Coronary artery (tissue), 2 donors: Measurements from ENCODE around the gene E2F3.
"Not testable (repeated sequence)": the region's sequence is repeated elsewhere in the genome, so short reads cannot be mapped to it uniquely, and the experiment has no call there.

ENCODE experiments used
- DNase-seq: peaks from one replicate; pipeline ENCODE4 v3.0.0-alpha.2; 2017; ENCODE audit warnings: low spot score
- H3K27ac ChIP-seq, 2 donors: fragments of 200-600 bp; sonication (generic); one replicate each; pipeline ENCODE4 v1.5.1; 2016 to 2019
- H3K4me3 ChIP-seq: fragments of 200-600 bp; sonication (generic); 2 replicates; pipeline ENCODE4 v1.5.1; 2016; ENCODE audit warnings: mild to moderate bottlenecking, moderate library complexity
- TF ChIP-seq, protein P1 (sequence below): fragments of 200-600 bp; sonication (generic); IDR thresholded peaks from one replicate; pipeline ENCODE4 v1.5.1; 2019; ENCODE audit warnings: antibody characterized with exemption

E2F3 gene

DNA sequence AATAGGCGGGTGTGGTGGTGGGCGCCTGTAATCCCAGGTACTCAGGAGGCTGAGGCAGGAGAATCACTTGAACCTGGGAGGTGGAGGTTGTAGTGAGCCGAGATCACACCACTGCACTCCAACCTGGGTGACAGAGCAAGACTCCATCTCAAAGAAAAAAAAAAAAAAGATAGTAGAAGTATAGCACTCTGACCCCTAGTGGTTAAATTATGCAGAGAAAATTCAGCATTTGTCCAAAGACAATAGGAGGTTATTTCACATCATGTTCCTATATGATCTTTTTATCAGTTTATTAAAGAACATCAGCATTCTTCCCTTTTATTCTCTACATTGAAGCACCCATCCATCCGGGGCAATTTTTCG, 127.4 kb downstream of the E2F3 start:
- DNase-seq, H3K27ac ChIP-seq, H3K4me3 ChIP-seq: not testable (repeated sequence)
- TF ChIP-seq, protein P1, sequence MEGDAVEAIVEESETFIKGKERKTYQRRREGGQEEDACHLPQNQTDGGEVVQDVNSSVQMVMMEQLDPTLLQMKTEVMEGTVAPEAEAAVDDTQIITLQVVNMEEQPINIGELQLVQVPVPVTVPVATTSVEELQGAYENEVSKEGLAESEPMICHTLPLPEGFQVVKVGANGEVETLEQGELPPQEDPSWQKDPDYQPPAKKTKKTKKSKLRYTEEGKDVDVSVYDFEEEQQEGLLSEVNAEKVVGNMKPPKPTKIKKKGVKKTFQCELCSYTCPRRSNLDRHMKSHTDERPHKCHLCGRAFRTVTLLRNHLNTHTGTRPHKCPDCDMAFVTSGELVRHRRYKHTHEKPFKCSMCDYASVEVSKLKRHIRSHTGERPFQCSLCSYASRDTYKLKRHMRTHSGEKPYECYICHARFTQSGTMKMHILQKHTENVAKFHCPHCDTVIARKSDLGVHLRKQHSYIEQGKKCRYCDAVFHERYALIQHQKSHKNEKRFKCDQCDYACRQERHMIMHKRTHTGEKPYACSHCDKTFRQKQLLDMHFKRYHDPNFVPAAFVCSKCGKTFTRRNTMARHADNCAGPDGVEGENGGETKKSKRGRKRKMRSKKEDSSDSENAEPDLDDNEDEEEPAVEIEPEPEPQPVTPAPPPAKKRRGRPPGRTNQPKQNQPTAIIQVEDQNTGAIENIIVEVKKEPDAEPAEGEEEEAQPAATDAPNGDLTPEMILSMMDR: peak; percentile 54

DNA sequence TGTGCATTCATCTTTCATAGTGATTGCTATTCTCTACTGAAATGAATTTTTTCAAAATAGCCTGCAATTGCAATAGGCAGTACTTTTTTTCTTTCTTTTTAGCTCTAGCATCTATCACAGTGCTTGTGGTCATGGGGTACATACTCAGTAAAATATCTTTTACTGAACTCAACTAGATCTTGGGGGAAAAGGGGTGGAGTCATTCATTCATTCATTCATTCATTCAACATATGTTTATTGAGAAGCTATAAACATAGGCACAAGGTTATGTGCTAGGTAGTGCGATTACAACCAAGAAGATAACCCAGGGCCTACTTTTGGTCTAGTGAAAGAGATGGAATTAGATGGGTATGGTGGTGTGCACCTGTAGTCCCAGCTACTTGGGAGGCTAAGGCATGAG, 131.2 kb downstream of the E2F3 start:
- DNase-seq: no peak
- TF ChIP-seq, protein P1: no peak

DNA sequence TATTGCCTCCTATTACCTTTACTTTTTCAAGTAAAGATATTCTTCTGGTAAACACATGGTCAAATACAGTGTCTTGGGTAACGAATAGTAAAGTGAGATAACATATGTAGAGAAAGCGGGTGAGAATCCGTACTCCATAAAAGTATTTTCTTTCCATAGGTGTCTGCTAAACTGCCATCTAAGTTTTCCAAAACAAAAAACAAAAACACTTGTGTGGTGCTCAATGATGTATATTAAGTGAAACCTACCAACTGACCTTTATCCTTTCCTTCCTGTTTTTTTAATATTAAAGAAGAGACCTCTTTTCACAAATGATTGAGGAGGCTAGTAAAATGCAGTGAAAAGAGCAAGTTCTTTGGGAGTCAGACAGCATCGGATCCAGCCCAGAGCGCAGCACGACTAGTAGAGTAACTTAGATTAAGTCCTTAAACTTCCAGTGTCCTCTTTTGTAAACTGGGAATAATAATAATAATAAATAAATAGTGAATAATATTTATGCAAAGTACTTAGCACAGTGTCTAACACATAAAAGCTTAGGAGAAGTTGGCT, 132.1 kb downstream of the E2F3 start:
- Histone ChIP-seq H3K4me3 (peak overlapping the region; percentile 86), H3K27ac (peak overlapping the region; percentile 83 to 90)
- TF ChIP-seq, protein P1: no peak
- no peak for DNase-seq

More for the DNA sequence above, 131.2 kb downstream of the E2F3 start:
- Histone ChIP-seq H3K4me3 (no peak overlapping the region), H3K27ac (no peak overlapping the region)

DNA sequence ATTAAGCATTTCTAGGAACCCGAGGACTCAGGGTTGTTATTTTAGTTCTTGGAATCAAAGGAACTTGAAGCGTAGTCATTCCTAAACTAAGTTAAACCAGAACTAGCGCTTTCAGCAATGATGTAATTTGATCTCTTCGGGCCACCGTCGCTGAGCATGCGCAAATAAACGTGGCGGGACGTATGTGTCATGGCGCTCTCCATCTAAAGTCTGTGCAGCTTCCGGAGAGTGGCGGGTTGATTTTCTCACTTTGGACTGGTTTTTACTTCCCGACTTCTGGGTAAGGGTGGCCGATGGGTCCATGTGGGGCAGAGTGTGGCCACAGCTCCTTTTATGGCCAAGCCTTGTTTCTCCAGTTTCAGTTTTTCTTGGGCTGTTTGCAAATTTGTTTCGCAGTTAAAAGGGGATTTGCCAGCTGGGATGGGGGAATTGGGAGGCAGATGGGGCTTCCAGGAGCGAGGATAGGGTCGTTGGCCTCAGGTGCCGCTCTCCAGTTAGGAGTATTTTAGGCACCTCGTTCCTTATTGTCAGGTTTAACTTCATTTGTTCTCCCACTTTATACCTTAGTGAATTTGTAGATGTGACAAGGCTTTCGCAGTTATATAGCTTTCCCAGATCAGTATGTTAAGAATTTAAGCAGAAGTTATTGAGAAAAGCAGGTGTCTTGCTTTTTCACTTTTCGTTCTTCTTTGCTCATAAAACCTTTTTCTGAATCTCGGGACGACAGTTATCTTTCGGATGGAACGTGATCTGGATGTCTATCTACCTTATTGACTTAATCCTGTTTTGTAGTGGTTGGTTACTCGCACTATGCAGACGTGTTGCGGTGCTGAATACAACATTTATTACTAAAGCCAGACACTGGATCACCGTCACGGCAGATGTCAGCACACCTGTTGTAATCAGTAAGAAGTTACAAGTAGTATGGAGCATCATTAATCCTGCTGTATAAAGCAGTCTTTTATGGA, 132.9 kb downstream of the E2F3 start, which contains the start of gene CDKAL1:
Gene CDKAL1, plus strand, starts transcription at position 163 of the 968 bp plus-strand sequence. CDS start 11,894 bp downstream, outside the sequence.
- H3K27ac ChIP-seq: peak within 1 kb of the TSS; percentile 83 to 90
- TF ChIP-seq, protein P1: no peak
- H3K4me3 ChIP-seq: peak within 1 kb of the TSS; percentile 86
- DNase-seq: peak; percentile 89

DNA sequence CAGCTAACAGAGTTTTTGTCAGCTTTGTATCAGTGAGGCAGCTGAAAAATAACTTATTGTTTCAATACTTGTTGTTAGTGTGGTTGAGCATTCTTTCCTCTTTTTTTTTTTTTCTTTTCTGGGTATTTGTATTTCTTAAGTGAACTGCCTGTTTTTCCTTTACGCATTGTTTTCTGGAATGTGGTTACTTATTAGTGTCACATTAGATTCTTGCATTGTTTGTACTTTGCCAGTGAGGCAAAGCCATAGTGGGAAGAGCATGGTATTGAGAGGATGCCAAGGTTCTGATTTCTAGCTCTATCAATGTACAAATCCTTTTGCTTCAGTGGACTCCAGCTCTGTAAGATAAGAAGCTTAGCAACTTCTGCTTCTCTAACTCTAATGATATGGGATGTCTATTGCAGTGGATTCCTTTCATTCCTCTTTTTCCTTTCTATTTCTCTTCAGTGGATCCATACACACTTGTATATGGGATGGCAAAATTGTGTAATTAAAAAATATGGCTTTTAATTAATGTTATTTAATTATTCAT, 136.5 kb downstream of the E2F3 start:
- TF ChIP-seq, protein P1: no peak
- no peak for DNase-seq

DNA sequence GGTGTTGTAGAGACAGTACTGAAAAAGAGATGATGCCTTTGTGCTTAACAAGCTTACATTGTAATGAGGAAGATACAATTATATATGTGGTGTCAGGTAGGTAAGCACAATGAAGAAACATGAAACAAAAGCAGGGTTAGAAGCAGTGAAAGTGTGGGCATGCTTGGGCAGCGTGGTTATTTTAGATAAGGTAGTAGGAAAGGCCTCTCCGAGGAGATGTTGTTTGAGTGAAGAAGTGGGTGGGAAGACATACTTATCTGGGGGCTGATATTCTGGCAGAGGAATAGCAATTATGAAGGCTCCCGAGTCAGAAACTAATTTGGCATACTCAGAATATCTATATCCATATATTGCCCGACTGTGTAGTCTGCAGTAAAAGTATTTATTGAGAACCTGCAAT, 137.2 kb downstream of the E2F3 start:
- no peak overlapping the region for H3K4me3 ChIP-seq
- no peak for DNase-seq
- TF ChIP-seq, protein P1: no peak
- H3K27ac ChIP-seq: no peak overlapping the region

More for the DNA sequence above, 136.5 kb downstream of the E2F3 start:
- Histone ChIP-seq H3K4me3 (no peak overlapping the region), H3K27ac (no peak overlapping the region)
